ENCODE measurements around the gene KLHL20. TPM values are rescaled to one million over a fixed set of nuclear protein-coding genes. Genes with fewer than 3 reads are reported as not detected.

Gene KLHL20
- polyA plus RNA-seq = 16.8 and 29.7 TPM in 2 replicates

GRCh38 chr1:173714759-173715537 is at the start of gene KLHL20:
KLHL20 (plus strand) TSS chr1:173714981; CDS start chr1:173716044, 1,063 bp downstream.

GRCh38 chr1:173669491-173669941 is 45.3 kb upstream of the KLHL20 start, which contains the start of gene ANKRD45:
ANKRD45 (minus strand) TSS chr1:173669851; CDS start chr1:173659418, 10,433 bp downstream.

GRCh38 chr1:173824315-173825081 is 109.7 kb downstream of the KLHL20 start, which contains the start of the genes CENPL and DARS2:
CENPL (minus strand) TSS chr1:173824883; CDS start chr1:173811299, 13,584 bp downstream.
DARS2 (plus strand) TSS chr1:173824673; CDS start chr1:173825230, 557 bp downstream.

Other genes starting within 250 kb of the KLHL20 start
- gene PRDX6, start 237.6 kb upstream of the KLHL20 start, polyA plus RNA-seq = 167 and 188 TPM in 2 replicates
- gene SLC9C2, start 111.9 kb upstream of the KLHL20 start, polyA plus RNA-seq = not detected in 2 replicates
- not detected in 2 replicates for gene TEX50, start 79.6 kb upstream of the KLHL20 start, polyA plus RNA-seq
- gene ANKRD45, start 45.1 kb upstream of the KLHL20 start, polyA plus RNA-seq = 3.6 and 6.0 TPM in 2 replicates
- gene DARS2, start 109.7 kb downstream of the KLHL20 start, polyA plus RNA-seq = 5.3 and 6.8 TPM in 2 replicates
- gene CENPL, start 109.9 kb downstream of the KLHL20 start, polyA plus RNA-seq = 0.90 and 1.2 TPM in 2 replicates
- gene GAS5, start 153.0 kb downstream of the KLHL20 start, polyA plus RNA-seq = 192 and 225 TPM in 2 replicates
- gene ZBTB37, start 153.4 kb downstream of the KLHL20 start, polyA plus RNA-seq = 0.59 and 1.5 TPM in 2 replicates
- gene SERPINC1, start 202.3 kb downstream of the KLHL20 start, polyA plus RNA-seq = not detected in 2 replicates

Measured in Purkinje cell (primary cell).